Measurements from ENCODE around the gene SFI1.

- no peak for TF ChIP-seq POLR2A (IDR thresholded peaks at IDR 0.05; ENCODE audit: borderline replicate concordance, extremely low read depth, insufficient read depth, insufficient read length)
- TF ChIP-seq CTCF (IDR thresholded peaks at IDR 0.05 in 2 of 3, conservative IDR thresholded peaks at IDR 0.05 in 1 of 3; ENCODE audit: borderline replicate concordance in 1 of 3, insufficient read depth in 1 of 3, low read depth in 2 of 3, low read length in 2 of 3), result no peak
- no peak for TF ChIP-seq EZH2 (IDR thresholded peaks at IDR 0.05)
- TF ChIP-seq SP1 (IDR thresholded peaks at IDR 0.05; ENCODE audit: low read depth), result no peak
- no peak for TF ChIP-seq TCF7L2 (IDR thresholded peaks at IDR 0.05; ENCODE audit: borderline replicate concordance, extremely low read depth, insufficient read depth, insufficient read length)
- no peak for TF ChIP-seq POLR2AphosphoS5 (IDR thresholded peaks at IDR 0.05; ENCODE audit: low read depth, low read length)
- TF ChIP-seq MAX (IDR thresholded peaks at IDR 0.05), result no peak
- no peak for TF ChIP-seq RAD21 (IDR thresholded peaks at IDR 0.05; ENCODE audit: low read depth)
These were observed 116.6 kb downstream of the SFI1 start for GRCh38 chr22:31612891-31613285.

Measured in HCT116 (cell line).